KOPT-K1 (cell line): ENCODE results near the gene GSC2.

Source experiments
- H3K27ac ChIP-seq: fragments of 200-600 bp; sonication (generic); 2 replicates; pipeline ENCODE4 v1.5.1; 2016; ENCODE audit warnings: antibody characterized with exemption, mild to moderate bottlenecking, low read depth, low read length; ENCODE audit not compliant: poor library complexity, severe bottlenecking
- H3K36me3 ChIP-seq: fragments of 200-600 bp; sonication (generic); 2 replicates; pipeline ENCODE4 v1.5.1; 2017; ENCODE audit warnings: antibody characterized with exemption, mild to moderate bottlenecking, low read length, moderate library complexity; ENCODE audit not compliant: insufficient read depth
- H3K9me3 ChIP-seq: fragments of 200-600 bp; sonication (generic); 2 replicates; pipeline ENCODE4 v1.5.1; 2017; ENCODE audit warnings: antibody characterized with exemption, low read length, mild to moderate bottlenecking; ENCODE audit not compliant: insufficient read depth, poor library complexity, severe bottlenecking

The GSC2 gene, protein sequence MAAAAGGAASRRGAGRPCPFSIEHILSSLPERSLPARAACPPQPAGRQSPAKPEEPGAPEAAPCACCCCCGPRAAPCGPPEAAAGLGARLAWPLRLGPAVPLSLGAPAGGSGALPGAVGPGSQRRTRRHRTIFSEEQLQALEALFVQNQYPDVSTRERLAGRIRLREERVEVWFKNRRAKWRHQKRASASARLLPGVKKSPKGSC

DNA sequence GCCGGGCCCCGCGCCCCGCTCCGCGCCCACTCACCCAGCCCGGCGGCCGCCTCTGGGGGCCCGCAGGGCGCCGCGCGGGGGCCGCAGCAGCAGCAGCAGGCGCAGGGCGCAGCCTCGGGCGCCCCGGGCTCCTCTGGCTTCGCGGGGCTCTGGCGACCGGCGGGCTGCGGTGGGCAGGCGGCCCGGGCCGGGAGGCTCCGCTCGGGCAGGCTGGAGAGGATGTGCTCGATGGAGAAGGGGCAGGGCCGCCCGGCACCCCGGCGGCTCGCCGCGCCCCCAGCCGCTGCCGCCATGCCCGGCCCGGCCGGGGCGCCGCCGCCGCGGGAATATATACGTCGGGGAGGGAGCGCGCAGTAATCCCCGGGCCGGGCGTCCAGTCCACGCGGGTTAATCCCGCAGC lies at the start of gene GSC2:
Gene GSC2 (minus strand): TSS at position 302 of the 400 bp plus-strand sequence. CDS start 9 bp downstream, at position 293.
- no peak within 1 kb of the TSS for H3K27ac ChIP-seq
- H3K36me3 ChIP-seq = no peaks in the 10 kb centered on the region
- H3K9me3 ChIP-seq = no peaks in the 10 kb centered on the region

DNA sequence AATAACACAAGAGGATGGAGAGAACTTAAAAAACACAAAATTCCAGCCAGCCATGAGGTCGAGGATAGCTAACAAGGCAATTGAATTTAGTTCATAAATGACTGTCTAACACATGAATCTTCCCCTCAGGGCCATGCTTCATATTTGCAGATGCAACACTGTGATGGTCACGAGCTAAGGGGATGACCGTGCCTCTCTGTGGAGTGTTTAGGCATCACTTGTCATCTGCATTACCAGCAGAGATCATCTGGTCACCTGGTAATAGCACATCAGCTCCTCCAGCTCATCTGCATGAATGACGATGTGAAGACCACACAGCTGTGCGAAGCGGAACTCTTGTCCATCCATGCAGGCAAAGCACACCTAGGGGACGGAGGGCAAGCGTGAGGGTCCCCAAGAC lies 49.4 kb upstream of the GSC2 start:
- no peaks in the 10 kb centered on the region for H3K9me3 ChIP-seq
- H3K27ac ChIP-seq = no peak overlapping the region
- H3K36me3 ChIP-seq = no peaks in the 10 kb centered on the region

DNA sequence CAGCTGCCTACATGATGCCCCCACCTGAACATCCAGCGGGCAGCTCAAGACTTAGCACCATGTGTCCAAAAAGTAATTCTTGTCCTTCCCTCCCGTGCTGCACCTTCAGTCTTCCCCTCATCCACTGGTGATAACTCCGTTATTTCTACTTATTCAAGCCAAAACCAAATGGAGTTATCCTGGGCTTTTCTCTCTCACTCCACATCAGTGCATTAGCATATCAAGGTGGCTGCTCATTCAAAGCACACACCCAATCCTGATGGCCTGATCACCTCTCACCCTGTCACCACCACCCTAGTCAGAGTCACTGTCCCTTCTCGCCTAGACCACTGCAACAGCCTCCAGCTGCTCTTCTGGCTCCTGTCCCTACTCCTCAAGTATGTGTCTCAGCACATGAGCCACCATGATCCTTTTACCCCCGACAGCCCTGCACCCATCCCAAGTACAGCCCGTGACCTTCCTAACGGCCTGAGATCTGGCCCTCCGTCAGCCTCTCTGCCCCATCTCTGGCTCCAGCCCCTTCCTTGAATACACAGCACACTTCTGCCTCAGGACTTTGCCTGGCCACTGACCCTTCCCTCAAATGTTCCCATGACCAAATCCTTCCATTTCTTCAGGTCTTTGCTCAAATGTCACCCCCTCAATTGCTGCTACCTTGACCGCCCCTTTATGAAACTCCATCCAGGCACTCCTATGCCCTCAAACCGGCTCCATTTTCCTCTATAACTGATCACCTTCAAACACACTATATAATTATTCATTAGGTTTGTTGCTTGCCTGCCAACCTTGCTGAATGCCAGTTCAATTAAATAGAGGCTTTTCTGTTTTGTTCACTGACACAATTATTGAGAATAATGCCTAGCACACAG lies 48.1 kb upstream of the GSC2 start:
- Histone ChIP-seq H3K9me3 (no peaks in the 10 kb centered on the region), H3K27ac (no peak overlapping the region), H3K36me3 (no peaks in the 10 kb centered on the region)

DNA sequence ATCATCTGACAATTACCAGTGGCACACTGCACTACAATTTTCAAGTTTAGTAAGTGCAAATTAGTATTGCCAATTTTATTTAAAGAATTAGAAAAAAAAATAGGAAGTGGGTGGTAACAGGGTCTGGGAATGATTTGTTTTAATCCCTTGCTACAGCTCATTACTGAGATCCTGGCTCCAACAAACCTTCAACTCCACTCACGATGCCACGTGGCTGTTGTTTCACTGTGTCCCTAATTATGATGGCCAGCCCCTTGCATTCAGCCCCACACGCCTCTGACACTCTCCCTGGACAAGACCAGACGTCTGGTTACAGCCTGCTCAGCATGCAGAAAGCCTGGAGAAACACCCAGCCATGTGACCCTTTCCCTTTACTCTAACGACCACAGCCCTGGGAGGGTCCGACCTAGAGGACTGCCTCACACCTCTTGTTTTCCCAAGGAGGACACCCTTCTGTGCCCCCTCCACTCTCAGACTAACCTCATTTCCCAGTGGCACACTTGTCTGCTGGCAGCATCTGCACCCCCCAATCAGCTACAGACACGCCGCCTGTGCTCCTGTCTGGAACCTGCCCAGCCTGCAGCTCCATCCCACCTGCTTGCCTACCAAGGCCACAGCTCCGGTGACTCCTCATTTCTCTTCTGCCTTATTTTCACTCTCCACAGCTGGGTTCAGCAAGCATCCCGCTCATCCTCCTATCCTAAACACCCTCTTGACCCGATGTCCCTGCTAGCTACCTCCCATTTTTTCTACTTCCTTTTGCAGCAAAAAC lies 46.9 kb upstream of the GSC2 start:
- Histone ChIP-seq H3K36me3 (no peaks in the 10 kb centered on the region), H3K9me3 (no peaks in the 10 kb centered on the region), H3K27ac (no peak overlapping the region)

DNA sequence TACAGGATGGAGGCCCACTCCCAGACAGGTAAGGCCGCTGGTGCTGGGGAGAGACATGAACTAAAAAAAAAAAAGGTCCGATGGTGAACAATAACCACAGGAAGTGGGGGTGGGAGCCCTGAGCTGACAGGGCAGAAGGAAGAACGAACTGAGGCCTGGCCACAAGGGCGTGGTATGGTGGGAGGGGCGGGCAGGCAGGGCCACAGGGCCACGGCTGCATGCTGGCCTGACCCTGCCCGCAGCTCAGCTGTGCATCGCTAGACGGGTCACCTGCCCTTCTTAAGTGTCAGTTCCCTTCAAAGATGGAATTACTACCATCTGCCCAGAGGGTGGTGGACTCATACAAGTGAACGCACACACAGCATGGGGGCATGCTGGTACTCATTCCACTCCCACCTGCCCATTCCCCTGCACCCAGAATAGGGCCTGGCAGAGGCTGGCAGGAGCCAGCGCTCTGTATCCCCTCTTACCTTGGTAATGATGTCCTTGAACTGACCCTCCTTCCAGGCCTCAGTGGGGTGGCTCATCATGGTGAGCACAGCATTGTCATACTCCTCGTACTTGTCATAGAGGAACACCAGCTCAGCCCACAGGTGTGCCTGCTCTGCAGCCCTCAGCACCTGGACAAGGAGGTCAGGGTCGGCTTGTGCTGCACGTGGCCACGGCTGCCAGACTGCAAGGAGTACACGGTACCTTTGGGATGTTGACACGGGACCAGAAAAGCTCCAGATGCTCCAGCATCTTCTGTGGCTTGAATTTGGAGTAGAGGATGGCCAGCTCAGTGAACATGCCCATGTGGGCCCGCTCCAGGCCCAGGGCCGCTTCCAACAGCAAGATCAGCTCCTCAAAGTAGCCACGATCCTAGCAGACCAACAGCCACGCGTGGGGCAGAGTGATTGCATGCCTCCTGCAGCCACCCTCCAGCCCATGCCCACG lies 46.0 kb upstream of the GSC2 start:
- no peaks in the 10 kb centered on the region for H3K36me3 ChIP-seq
- no peaks in the 10 kb centered on the region for H3K9me3 ChIP-seq
- no peak overlapping the region for H3K27ac ChIP-seq

DNA sequence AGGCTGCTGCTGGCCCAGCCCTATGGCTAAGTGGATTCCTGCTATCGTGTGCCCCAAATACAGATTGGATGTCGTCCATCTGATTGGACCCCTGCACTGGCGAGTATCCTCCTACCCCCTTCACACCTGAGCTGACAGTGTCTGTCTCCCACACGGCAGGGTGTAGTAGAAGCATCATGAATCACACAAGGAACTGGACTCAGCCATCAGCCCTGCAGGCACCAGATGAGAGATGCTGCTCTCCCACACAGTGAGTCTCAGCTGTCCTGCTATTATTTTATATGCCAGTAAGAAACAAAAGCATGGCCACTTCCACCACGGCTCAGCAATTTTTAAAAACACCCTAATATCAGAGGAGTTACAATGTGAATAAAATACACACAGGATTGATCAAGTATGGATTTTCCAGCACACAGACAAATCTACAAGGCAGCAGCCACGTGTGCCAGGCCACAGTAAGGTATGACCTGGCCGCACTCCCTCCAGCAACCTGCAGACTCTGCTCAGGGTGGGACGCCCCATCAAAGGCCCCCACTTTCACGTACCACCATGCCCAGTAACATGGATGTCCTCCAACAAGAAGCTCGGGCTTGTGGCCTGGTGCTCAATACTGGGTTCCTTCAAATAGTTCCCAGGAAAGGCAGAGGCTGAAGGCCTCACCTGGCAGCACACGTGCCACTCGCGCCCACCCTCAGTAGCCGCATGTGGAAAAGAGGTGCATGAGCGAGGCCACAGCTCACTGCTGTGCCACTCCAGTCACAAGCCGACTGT lies 44.9 kb upstream of the GSC2 start:
- H3K9me3 ChIP-seq = no peaks in the 10 kb centered on the region
- no peaks in the 10 kb centered on the region for H3K36me3 ChIP-seq
- H3K27ac ChIP-seq = no peak overlapping the region

DNA sequence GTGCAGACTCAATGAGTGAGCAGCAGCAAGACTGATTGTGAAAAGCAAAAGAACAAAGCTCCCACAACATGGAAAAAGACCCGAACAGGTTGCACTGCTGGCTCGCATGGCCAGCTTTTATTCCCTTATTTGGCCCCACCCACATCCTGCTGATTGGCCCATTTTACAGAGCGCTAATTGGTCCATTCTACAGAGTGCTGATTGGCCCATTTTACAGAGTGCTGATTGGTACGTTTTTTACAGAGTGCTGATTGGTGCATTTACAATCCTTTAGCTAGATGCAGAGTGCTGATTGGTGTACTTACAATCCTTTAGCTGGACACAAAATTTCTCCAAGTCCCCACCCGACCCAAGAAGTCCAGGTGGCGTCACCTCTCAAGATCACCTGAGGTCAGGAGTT lies 43.8 kb upstream of the GSC2 start:
- H3K36me3 ChIP-seq = no peaks in the 10 kb centered on the region
- no peaks in the 10 kb centered on the region for H3K9me3 ChIP-seq
- no peak overlapping the region for H3K27ac ChIP-seq

DNA sequence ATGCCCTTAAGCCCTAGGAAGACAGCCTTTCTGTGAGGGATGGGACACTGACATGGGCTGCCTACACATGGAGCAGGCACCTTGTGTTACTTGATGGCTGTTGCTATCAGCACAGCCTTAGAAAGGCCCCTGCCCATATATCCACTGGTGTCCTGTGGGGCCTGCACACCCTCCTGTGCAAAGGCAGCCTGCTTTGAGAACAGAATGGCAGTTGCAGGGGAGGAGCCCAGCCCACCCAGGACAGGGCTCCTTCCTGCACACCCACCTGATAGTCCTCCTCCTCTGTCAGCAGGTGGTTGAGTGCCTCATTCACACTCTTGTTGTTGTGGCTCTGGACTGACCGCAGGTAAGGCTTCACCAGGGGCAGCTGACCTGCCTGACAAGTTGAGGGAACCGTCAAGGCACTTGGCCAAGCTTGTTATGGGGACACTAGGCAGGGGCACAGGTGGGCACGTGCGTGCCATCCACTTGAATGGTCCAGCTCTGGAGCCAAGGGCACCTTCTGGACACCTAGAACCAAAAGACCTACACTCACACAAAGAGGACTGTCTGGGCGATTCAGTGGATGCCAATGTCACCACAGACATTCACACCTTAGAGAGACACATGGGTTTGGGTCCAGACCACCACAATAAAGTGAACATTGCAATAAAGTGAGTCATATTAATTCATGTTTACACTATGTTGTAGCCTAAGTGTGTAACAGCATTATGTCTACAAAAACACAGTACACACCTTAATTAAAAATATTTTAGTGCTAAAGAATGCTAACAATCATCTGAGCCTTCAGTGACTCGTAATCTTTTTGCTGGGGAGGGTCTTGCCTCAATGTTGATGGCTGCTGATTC lies 37.8 kb upstream of the GSC2 start:
- H3K9me3 ChIP-seq = no peaks in the 10 kb centered on the region
- no peak overlapping the region for H3K27ac ChIP-seq
- H3K36me3 ChIP-seq = no peaks in the 10 kb centered on the region

DNA sequence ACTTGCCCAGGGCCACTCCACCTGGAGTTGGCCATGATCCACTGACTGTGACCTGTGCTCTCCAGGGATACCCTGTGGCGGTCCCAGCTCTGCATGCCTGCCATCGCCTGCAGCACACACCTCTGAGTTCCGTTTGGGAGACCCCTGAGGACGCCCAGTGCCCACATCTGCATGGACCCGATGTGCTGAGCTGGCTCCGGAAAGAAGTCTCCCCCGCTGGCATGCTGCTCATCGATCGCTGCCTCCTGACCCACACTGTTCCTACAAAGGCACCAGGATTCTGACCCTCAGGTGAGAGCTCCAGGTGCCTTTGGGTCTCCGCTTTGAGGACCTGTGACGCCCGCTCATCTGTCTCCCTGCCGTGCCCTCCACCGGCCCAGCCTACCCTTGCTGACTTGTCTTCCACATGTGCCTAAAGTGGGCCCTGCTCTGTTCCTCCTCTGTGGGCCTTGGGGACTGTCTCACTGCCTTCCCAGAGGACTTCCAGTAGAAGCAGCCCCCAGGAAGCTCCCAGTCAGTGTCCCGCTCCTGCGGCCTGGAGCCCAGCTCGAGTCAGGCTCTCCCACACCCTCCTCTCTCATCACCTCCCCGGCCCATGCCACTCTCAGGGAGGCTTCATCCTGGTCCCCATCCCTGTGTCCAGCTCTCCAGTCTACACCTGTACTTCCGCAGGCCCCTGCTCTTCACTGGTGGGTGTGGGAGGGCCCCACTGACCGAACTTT lies 34.3 kb upstream of the GSC2 start:
- H3K36me3 ChIP-seq = no peaks in the 10 kb centered on the region
- H3K9me3 ChIP-seq = no peaks in the 10 kb centered on the region
- H3K27ac ChIP-seq = no peak overlapping the region

DNA sequence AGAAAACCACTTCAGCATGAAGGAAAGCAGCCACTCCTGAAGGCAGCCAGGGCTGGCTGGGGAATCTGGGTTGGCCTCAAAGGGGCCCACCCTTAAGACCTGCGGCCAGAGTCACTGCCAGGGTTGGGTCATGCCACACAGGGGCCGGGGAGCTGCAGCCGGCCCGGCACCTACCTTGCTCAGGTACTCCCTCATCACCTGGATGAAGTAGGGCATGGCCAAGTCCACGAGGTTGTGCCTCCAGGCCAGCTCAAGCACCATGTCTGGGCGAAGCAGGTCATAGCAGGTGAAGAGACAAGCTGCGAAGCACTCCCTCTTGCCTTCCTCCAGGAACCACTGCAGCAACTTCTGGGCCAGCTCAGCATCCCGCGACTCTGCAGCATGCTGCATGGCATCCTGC lies 33.1 kb upstream of the GSC2 start:
- no peaks in the 10 kb centered on the region for H3K36me3 ChIP-seq

DNA sequence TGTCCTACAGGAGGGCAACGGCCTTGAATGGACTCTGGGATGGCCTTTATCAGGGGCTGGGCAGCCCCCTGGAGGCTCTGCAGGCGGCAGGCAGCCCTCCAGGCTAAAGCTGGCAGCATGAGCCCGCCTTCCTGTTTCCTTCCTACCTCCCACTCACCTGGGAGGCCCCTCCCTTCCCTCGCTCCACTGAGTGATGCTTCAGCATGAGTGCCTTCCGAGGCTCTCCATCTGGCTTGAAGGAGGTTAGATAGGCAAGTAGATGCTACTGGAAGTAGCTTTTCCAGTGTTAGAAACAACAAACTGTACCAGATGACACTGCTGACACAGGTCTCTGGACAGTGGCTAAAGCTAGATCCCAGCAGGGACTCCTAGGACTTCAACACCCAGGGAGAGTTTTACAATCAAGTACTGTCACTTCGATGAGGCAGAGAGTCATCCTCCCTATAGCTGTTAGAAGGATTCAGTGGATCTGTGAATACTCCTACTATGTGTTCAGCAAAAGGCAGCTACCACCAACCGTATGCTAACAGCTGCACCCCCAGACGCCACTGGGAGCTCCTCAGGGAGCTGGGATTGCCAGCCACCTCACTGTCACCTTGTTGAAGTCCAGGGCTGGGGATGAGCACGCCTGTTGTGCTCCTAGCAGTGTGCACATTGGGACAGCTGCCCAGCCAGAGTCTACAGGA lies 32.5 kb upstream of the GSC2 start:
- H3K27ac ChIP-seq = no peak overlapping the region
- H3K36me3 ChIP-seq = no peaks in the 10 kb centered on the region
- no peaks in the 10 kb centered on the region for H3K9me3 ChIP-seq

More for the DNA sequence above, 33.1 kb upstream of the GSC2 start:
- H3K27ac ChIP-seq = no peak overlapping the region
- H3K9me3 ChIP-seq = no peaks in the 10 kb centered on the region

DNA sequence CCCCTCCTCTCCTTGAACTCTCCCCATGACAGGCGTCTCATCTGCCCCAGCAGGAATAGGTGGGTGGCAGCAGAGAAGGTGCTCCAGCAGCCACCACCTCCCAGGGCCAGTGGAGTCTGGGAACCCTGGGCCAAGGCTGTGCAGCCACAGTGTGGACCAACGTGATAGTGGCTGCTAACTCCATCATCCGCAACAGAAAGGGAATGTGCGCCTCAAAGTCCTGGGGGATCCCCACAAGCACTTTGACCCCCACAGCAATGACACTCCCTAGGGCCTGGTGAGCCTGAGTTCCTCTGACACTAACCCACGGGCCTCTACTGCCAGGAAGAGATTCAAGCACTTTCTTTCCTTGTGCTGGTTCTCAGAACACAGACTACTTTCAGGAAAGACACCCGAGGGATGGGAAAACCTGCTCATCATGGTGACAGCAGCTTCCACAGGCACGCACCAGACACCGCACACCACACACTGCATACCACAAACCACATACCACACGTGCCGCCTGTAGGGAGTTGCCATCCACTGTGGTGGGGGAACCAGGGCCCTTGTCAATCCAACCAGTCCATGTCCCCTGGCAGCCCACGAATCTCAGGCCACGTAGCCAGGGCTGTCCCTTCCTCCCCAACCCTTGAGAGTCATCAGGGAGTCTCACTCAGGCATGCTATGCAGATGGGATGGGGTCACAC lies 31.8 kb upstream of the GSC2 start:
- Histone ChIP-seq H3K36me3 (no peaks in the 10 kb centered on the region), H3K27ac (no peak overlapping the region), H3K9me3 (no peaks in the 10 kb centered on the region)
